Measurements from ENCODE around the gene PKIG. TPM values are rescaled to one million over a fixed set of nuclear protein-coding genes. Genes with fewer than 3 reads are reported as not detected.

PKIG gene
- 10 to 100 TPM; 17.2 to 40.8 (median 32.0) TPM for total RNA-seq

- DNase-seq (ENCODE audit: low spot score in 2 of 2), result no peak
- peak within 1 kb of the TSS; percentile 36 for H3K4me3 ChIP-seq
Observed at GRCh38 chr20:44582311-44583025, at the start of gene PKIG. Gene PKIG (plus strand): TSS chr20:44582579. CDS start chr20:44614557, 31,978 bp downstream.

GRCh38 chr20:44532981-44533331, 49.4 kb upstream of the PKIG start:
- DNase-seq (ENCODE audit: low spot score in 2 of 2), result no peak
- WGBS, result 48% methylated on average over 2 of the region's 2 CpGs
- Histone ChIP-seq H3K27me3 (no peaks in the 10 kb centered on the region), H3K9me3 (no peaks in the 10 kb centered on the region), H3K27ac (no peak overlapping the region), H3K4me1 (peaks cover 20% of the 10 kb centered on the region), H3K36me3 (no peaks in the 10 kb centered on the region), H3K4me3 (peak overlapping the region; percentile 94)
- TF ChIP-seq POLR2AphosphoS5 (IDR thresholded peaks at IDR 0.05) (no peak), POLR2A (IDR thresholded peaks at IDR 0.05) (no peak), EP300 (IDR thresholded peaks at IDR 0.05) (no peak)
- TF ChIP-seq, protein P1, sequence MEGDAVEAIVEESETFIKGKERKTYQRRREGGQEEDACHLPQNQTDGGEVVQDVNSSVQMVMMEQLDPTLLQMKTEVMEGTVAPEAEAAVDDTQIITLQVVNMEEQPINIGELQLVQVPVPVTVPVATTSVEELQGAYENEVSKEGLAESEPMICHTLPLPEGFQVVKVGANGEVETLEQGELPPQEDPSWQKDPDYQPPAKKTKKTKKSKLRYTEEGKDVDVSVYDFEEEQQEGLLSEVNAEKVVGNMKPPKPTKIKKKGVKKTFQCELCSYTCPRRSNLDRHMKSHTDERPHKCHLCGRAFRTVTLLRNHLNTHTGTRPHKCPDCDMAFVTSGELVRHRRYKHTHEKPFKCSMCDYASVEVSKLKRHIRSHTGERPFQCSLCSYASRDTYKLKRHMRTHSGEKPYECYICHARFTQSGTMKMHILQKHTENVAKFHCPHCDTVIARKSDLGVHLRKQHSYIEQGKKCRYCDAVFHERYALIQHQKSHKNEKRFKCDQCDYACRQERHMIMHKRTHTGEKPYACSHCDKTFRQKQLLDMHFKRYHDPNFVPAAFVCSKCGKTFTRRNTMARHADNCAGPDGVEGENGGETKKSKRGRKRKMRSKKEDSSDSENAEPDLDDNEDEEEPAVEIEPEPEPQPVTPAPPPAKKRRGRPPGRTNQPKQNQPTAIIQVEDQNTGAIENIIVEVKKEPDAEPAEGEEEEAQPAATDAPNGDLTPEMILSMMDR (IDR thresholded peaks at IDR 0.05), result no peak

More at GRCh38 chr20:44582311-44583025, at the start of gene PKIG:
- peaks cover 32% of the 10 kb centered on the region for H3K4me1 ChIP-seq
- H3K27me3 ChIP-seq, result no peaks in the 10 kb centered on the region
- TF ChIP-seq POLR2A (IDR thresholded peaks at IDR 0.05), result peak in 1 of 2 donors; percentile 24
- TF ChIP-seq, protein P1 (IDR thresholded peaks at IDR 0.05), result no peak
- WGBS, result 42% methylated on average over 6 of the region's 6 CpGs
- H3K9me3 ChIP-seq, result no peaks in the 10 kb centered on the region
- peak within 1 kb of the TSS; percentile 71 for H3K27ac ChIP-seq
- H3K36me3 ChIP-seq, result no peaks in the 10 kb centered on the region

- Histone ChIP-seq H3K36me3 (no peaks in the 10 kb centered on the region), H3K4me3 (no peak overlapping the region), H3K4me1 (peaks cover 20% of the 10 kb centered on the region), H3K9me3 (no peaks in the 10 kb centered on the region), H3K27ac (no peak overlapping the region), H3K27me3 (no peaks in the 10 kb centered on the region)
- WGBS, result 75% methylated on average over 4 of the region's 4 CpGs
- no peak for TF ChIP-seq POLR2A (IDR thresholded peaks at IDR 0.05)
- TF ChIP-seq EP300 (IDR thresholded peaks at IDR 0.05), result no peak
- TF ChIP-seq POLR2AphosphoS5 (IDR thresholded peaks at IDR 0.05), result no peak
- TF ChIP-seq, protein P1 (IDR thresholded peaks at IDR 0.05), result no peak
- DNase-seq (ENCODE audit: low spot score in 2 of 2), result no peak
Observed at GRCh38 chr20:44533928-44534327, 48.5 kb upstream of the PKIG start.

GRCh38 chr20:44536175-44536574, 46.2 kb upstream of the PKIG start:
- 90% methylated on average over 3 of the region's 3 CpGs for WGBS
- Histone ChIP-seq H3K27ac (no peak overlapping the region), H3K4me3 (no peak overlapping the region), H3K9me3 (no peaks in the 10 kb centered on the region), H3K36me3 (no peaks in the 10 kb centered on the region), H3K4me1 (peaks cover 19% of the 10 kb centered on the region), H3K27me3 (no peaks in the 10 kb centered on the region)
- DNase-seq (ENCODE audit: low spot score in 2 of 2), result no peak
- TF ChIP-seq, protein P1 (IDR thresholded peaks at IDR 0.05), result no peak
- no peak for TF ChIP-seq POLR2A (IDR thresholded peaks at IDR 0.05)
- TF ChIP-seq POLR2AphosphoS5 (IDR thresholded peaks at IDR 0.05), result no peak

DNA sequence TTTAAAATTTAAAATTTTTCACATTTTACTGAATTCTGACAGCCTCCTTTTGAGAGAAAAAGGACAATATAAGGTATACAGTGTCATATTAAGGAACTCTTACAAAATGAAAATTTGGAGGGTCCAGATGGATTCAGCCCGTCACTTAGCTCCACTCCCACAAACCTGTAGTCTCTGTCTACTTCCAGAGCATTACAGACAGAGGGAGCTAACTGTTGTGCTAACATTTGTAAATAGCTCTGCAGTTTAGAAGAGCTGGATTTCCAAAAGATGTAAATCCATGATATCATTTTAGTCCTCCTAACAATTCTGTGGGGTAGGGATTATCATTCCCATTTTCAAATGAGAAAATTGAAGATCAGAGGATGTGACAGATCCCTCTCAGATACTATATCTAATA, 44.4 kb upstream of the PKIG start:
- no peaks in the 10 kb centered on the region for H3K27me3 ChIP-seq
- no peaks in the 10 kb centered on the region for H3K36me3 ChIP-seq
- 74% methylated on average over 1 of the region's 1 CpG for WGBS
- TF ChIP-seq POLR2A (IDR thresholded peaks at IDR 0.05) (no peak), POLR2AphosphoS5 (IDR thresholded peaks at IDR 0.05) (no peak)
- no peaks in the 10 kb centered on the region for H3K9me3 ChIP-seq
- DNase-seq (ENCODE audit: low spot score in 2 of 2), result no peak
- H3K27ac ChIP-seq, result no peak overlapping the region
- no peak overlapping the region for H3K4me3 ChIP-seq
- peaks cover 4% of the 10 kb centered on the region for H3K4me1 ChIP-seq

- H3K27ac ChIP-seq, result no peak overlapping the region
- no peaks in the 10 kb centered on the region for H3K4me1 ChIP-seq
- DNase-seq (ENCODE audit: low spot score in 2 of 2), result no peak
- WGBS, result 60% methylated on average over 6 of the region's 6 CpGs
- no peaks in the 10 kb centered on the region for H3K36me3 ChIP-seq
- no peaks in the 10 kb centered on the region for H3K9me3 ChIP-seq
- no peak overlapping the region for H3K4me3 ChIP-seq
- TF ChIP-seq POLR2AphosphoS5 (IDR thresholded peaks at IDR 0.05), result no peak
- TF ChIP-seq POLR2A (IDR thresholded peaks at IDR 0.05), result no peak
- no peaks in the 10 kb centered on the region for H3K27me3 ChIP-seq
Observed at GRCh38 chr20:44540834-44541233, 41.5 kb upstream of the PKIG start.

Data from suprapubic skin (tissue), 4 donors.